HepG2 (cell line): ENCODE data around the gene CNNM3. TPM values are rescaled to one million over a fixed set of nuclear protein-coding genes. Genes with fewer than 3 reads are reported as not detected.
A peak's percentile ranks its signal among the peaks of the same experiment; 100 is the strongest.

ENCODE experiments used
- ARID5B ChIP-seq: IDR thresholded peaks from 2 replicates; pipeline ENCODE4 v1.4.0; 2020; ENCODE audit warnings: mild to moderate bottlenecking, missing genetic modification reagents
- ATF5 ChIP-seq: sonication (generic); formaldehyde crosslinking; IDR thresholded peaks from 2 replicates; pipeline ENCODE4 v1.4.0; 2020; ENCODE audit warnings: mild to moderate bottlenecking, low read depth, missing genetic modification reagents
- FOXK1 ChIP-seq: sonication (generic); formaldehyde crosslinking; IDR thresholded peaks from 2 replicates; pipeline ENCODE4 v1.4.0; 2020; ENCODE audit warnings: low read depth, missing genetic modification reagents, borderline replicate concordance
- KDM3A ChIP-seq: IDR thresholded peaks from 2 replicates; pipeline ENCODE4 v1.6.1; 2018; ENCODE audit warnings: low read depth, missing compliant biosample characterization
- ONECUT2 ChIP-seq: sonication (generic); formaldehyde crosslinking; IDR thresholded peaks from 2 replicates; pipeline ENCODE4 v1.4.0; 2020; ENCODE audit warnings: missing genetic modification reagents
- SMARCC2 ChIP-seq: fragments of 450-650 bp; IDR thresholded peaks from 2 replicates; pipeline ENCODE4 v1.6.1; 2017; ENCODE audit warnings: antibody characterized with exemption, mild to moderate bottlenecking
- ZNF281 ChIP-seq: sonication (generic); formaldehyde crosslinking; IDR thresholded peaks from 2 replicates; pipeline ENCODE4 v1.4.0; 2020; ENCODE audit warnings: missing genetic modification reagents, borderline replicate concordance
- ZNF329 ChIP-seq: sonication (generic); formaldehyde crosslinking; IDR thresholded peaks from 2 replicates; pipeline ENCODE4 v1.9.0; 2021; ENCODE audit warnings: low read depth, mild to moderate bottlenecking, missing genetic modification reagents
- ZNF431 ChIP-seq: sonication (generic); formaldehyde crosslinking; IDR thresholded peaks from 2 replicates; pipeline ENCODE4 v1.9.0; 2022; ENCODE audit warnings: missing genetic modification reagents, low read depth, mild to moderate bottlenecking, borderline replicate concordance
- ZNF629 ChIP-seq: sonication (generic); formaldehyde crosslinking; conservative IDR thresholded peaks from 2 replicates; pipeline ENCODE4 v1.5.0; 2020; ENCODE audit warnings: missing genetic modification reagents
- ZNF709 ChIP-seq: sonication (generic); formaldehyde crosslinking; IDR thresholded peaks from 2 replicates; pipeline ENCODE4 v1.5.0; 2020; ENCODE audit warnings: mild to moderate bottlenecking, missing genetic modification reagents
- ZNF770 ChIP-seq: sonication (generic); formaldehyde crosslinking; IDR thresholded peaks from 2 replicates; pipeline ENCODE4 v1.5.0; 2020; ENCODE audit warnings: mild to moderate bottlenecking, missing genetic modification reagents
- ZSCAN30 ChIP-seq: sonication (generic); formaldehyde crosslinking; IDR thresholded peaks from 2 replicates; pipeline ENCODE4 v1.5.0; 2020; ENCODE audit warnings: mild to moderate bottlenecking, missing genetic modification reagents
- polyA plus RNA-seq, 8 experiments: library from polyadenylated mRNA; depleted of rRNA in 3 of 8; stranded (reverse) in 7 of 8; unstranded in 1 of 8; fragments of >200 nt; fragmentation: Illumina TruSeq in 4 of 8; extraction: Trizol in 4 of 8; gene quantifications; 2 replicates each; pipeline versions ENCODE4 v1.2.1 to v1.2.3, GENCODE V29; 2011 to 2016; ENCODE audit warnings: low read depth in 4 of 8, missing spikeins in 1 of 8, mixed read lengths in 1 of 8; ENCODE audit not compliant: insufficient read depth in 1 of 8
- total RNA-seq, 5 experiments: library from RNA; depleted of rRNA; stranded (reverse); fragments of >200 nt; fragmentation: Illumina TruSeq; extraction: Trizol; gene quantifications; 2 replicates each; pipeline ENCODE4 v1.2.3, GENCODE V29; 2016; ENCODE audit warnings: low read depth in 1 of 5

The CNNM3 gene
- total and polyA plus RNA-seq, 2 of the 13 experiments (the other 11 are each of a cell fraction or from before 2014, with no cell fraction given) = 21.2 to 27.9 TPM

GRCh38 chr2:96816127-96816835 lies at the start of gene CNNM3 (continued):
- TF ChIP-seq ARID5B (CRISPR knock-in tag) (peak; percentile 44; the same call in 1 of the 2 replicates), ZNF431 (CRISPR knock-in tag) (peak; percentile 64; the same call in 1 of the 2 replicates), SMARCC2 (no peak), ZNF770 (CRISPR knock-in tag) (0 out of 2 replicates have a peak, but pooled peaks have one; percentile 38), KDM3A (CRISPR knock-in tag) (0 out of 2 replicates have a peak, but pooled peaks have one; percentile 38), ONECUT2 (CRISPR knock-in tag) (no peak), ZNF709 (peak; percentile 56; the same call in 1 of the 2 replicates), ZNF329 (CRISPR knock-in tag) (peak; percentile 52; the same call in 1 of the 2 replicates), ATF5 (CRISPR knock-in tag) (no peak), FOXK1 (CRISPR knock-in tag) (peak; percentile 94; the same call in 1 of the 2 replicates), ZNF281 (CRISPR knock-in tag) (peak; percentile 6; the same call in 1 of the 2 replicates), ZSCAN30 (CRISPR knock-in tag) (no peak), ZNF629 (no peak)
